H9 (cell line): ENCODE measurements around the gene MAML1. TPM values are rescaled to one million over a fixed set of nuclear protein-coding genes. Genes with fewer than 3 reads are reported as not detected.
A peak's percentile ranks its signal among the peaks of the same experiment; 100 is the strongest.

Source experiments
- DNase-seq: peaks from one replicate; pipeline ENCODE4 v3.0.0-alpha.2; 2017
- H2AFZ ChIP-seq: one replicate; pipeline ENCODE4 v1.6.1; 2013; ENCODE audit warnings: mild to moderate bottlenecking, low read length, control low read depth, moderate library complexity
- H2AK5ac ChIP-seq: 2 replicates; pipeline ENCODE4 v1.6.1; 2013; ENCODE audit warnings: low read length, control low read depth, mixed read lengths; ENCODE audit not compliant: insufficient read length
- H2BK120ac ChIP-seq: one replicate; pipeline ENCODE4 v1.6.1; 2013; ENCODE audit warnings: low read depth, mild to moderate bottlenecking, low read length, control low read depth, inconsistent platforms; ENCODE audit not compliant: poor library complexity, severe bottlenecking
- H2BK12ac ChIP-seq: 2 replicates; pipeline ENCODE4 v1.6.1; 2013; ENCODE audit warnings: low read length, control low read depth, mixed read lengths, low read depth; ENCODE audit not compliant: insufficient read length
- H2BK15ac ChIP-seq: 2 replicates; pipeline ENCODE4 v1.6.1; 2013; ENCODE audit warnings: low read depth, low read length, control low read depth
- H2BK20ac ChIP-seq: one replicate; pipeline ENCODE4 v1.6.1; 2013; ENCODE audit warnings: low read depth, mild to moderate bottlenecking, low read length, control low read depth, inconsistent platforms; ENCODE audit not compliant: poor library complexity, severe bottlenecking
- H2BK5ac ChIP-seq: 2 replicates; pipeline ENCODE4 v1.6.1; 2013; ENCODE audit warnings: low read length, control low read depth, mixed read lengths; ENCODE audit not compliant: insufficient read length
- H3K14ac ChIP-seq: 2 replicates; pipeline ENCODE4 v1.6.1; 2013; ENCODE audit warnings: low read length, control low read depth; ENCODE audit not compliant: insufficient read depth
- H3K18ac ChIP-seq: 2 replicates; pipeline ENCODE4 v1.6.1; 2013; ENCODE audit warnings: low read depth, mild to moderate bottlenecking, mixed read lengths, low read length, control low read depth; ENCODE audit not compliant: insufficient read length
- H3K23ac ChIP-seq: 2 replicates; pipeline ENCODE4 v1.6.1; 2013; ENCODE audit warnings: low read length, control low read depth, mixed read lengths, low read depth; ENCODE audit not compliant: insufficient read length
- H3K23me2 ChIP-seq: 2 replicates; pipeline ENCODE4 v1.6.1; 2013; ENCODE audit warnings: low read depth, mild to moderate bottlenecking, mixed read lengths, low read length, control low read depth; ENCODE audit not compliant: insufficient read length, poor library complexity, severe bottlenecking
- H3K27ac ChIP-seq: 2 replicates; pipeline ENCODE4 v1.5.1; 2013; ENCODE audit warnings: low read length, control low read depth, mixed read lengths, low read depth; ENCODE audit not compliant: insufficient read length
- H3K27me3 ChIP-seq: 2 replicates; pipeline ENCODE4 v1.6.1; 2013; ENCODE audit warnings: low read length, control low read depth, inconsistent platforms; ENCODE audit not compliant: insufficient read depth
- H3K4ac ChIP-seq: 2 replicates; pipeline ENCODE4 v1.6.1; 2013; ENCODE audit warnings: low read depth, mild to moderate bottlenecking, control low read depth, inconsistent platforms, low read length, moderate library complexity
- H3K4me1 ChIP-seq: 2 replicates; pipeline ENCODE4 v1.6.1; 2013; ENCODE audit warnings: low read length, control low read depth, inconsistent platforms; ENCODE audit not compliant: insufficient read depth
- H3K4me2 ChIP-seq: 2 replicates; pipeline ENCODE4 v1.6.1; 2013; ENCODE audit warnings: low read length, control low read depth, mixed read lengths; ENCODE audit not compliant: insufficient read length, insufficient read depth
- H3K56ac ChIP-seq: 2 replicates; pipeline ENCODE4 v1.6.1; 2013; ENCODE audit warnings: low read depth, mild to moderate bottlenecking, mixed read lengths, low read length, control low read depth; ENCODE audit not compliant: insufficient read length
- H3K79me1 ChIP-seq: 2 replicates; pipeline ENCODE4 v1.6.1; 2013; ENCODE audit warnings: low read depth, mild to moderate bottlenecking, moderate library complexity, low read length, control low read depth, inconsistent platforms; ENCODE audit not compliant: insufficient read depth, poor library complexity, severe bottlenecking
- H3K79me2 ChIP-seq: 2 replicates; pipeline ENCODE4 v1.6.1; 2013; ENCODE audit warnings: low read length, control low read depth, inconsistent platforms; ENCODE audit not compliant: insufficient read depth
- H3K9ac ChIP-seq: 2 replicates; pipeline ENCODE4 v1.6.1; 2013; ENCODE audit warnings: low read length, control low read depth, mixed read lengths; ENCODE audit not compliant: insufficient read length; ENCODE audit errors: extremely low read depth
- H3K9me3 ChIP-seq: one replicate; pipeline ENCODE4 v1.6.1; 2013; ENCODE audit warnings: low read depth, low read length, inconsistent platforms; ENCODE audit not compliant: control insufficient read depth
- H3T11ph ChIP-seq: one replicate; pipeline ENCODE4 v1.6.1; 2013; ENCODE audit warnings: mild to moderate bottlenecking, low read length, control low read depth, inconsistent platforms
- H4K20me1 ChIP-seq: one replicate; pipeline ENCODE4 v1.6.1; 2013; ENCODE audit not compliant: control insufficient read depth, insufficient read length, insufficient read depth
- H4K5ac ChIP-seq: 2 replicates; pipeline ENCODE4 v1.6.1; 2013; ENCODE audit warnings: low read depth, mild to moderate bottlenecking, mixed read lengths, low read length, control low read depth; ENCODE audit not compliant: insufficient read length
- H4K8ac ChIP-seq: replicated peaks from 2 replicates; pipeline ENCODE4 v1.6.1; 2013; ENCODE audit warnings: low read length, control low read depth, mixed read lengths, low read depth; ENCODE audit not compliant: insufficient read length
- H4K91ac ChIP-seq: 2 replicates; pipeline ENCODE4 v1.6.1; 2013; ENCODE audit warnings: low read depth, mild to moderate bottlenecking, moderate library complexity, mixed read lengths, low read length, control low read depth; ENCODE audit not compliant: insufficient read length
- H3K27ac Mint-ChIP-seq, 3 experiments: 2 replicates in 2 of 3; 3 replicates in 1 of 3; pipeline ENCODE4 v1.8.0; 2020 to 2021; ENCODE audit warnings: mixed read lengths in 3 of 3, mild to moderate bottlenecking in 1 of 3, moderate library complexity in 1 of 3
- H3K27me3 Mint-ChIP-seq: 2 replicates; pipeline ENCODE4 v1.8.0; 2021; ENCODE audit warnings: low read depth, mild to moderate bottlenecking, moderate library complexity, mixed read lengths
- H3K36me3 Mint-ChIP-seq, 3 experiments: 2 replicates in 2 of 3; 3 replicates in 1 of 3; pipeline ENCODE4 v1.8.0; 2020 to 2021; ENCODE audit warnings: low read depth in 3 of 3, mixed read lengths in 3 of 3; ENCODE audit not compliant: insufficient read depth in 1 of 3
- H3K4me1 Mint-ChIP-seq, 2 experiments: 2 replicates each; pipeline ENCODE4 v1.8.0; 2020; ENCODE audit warnings: mixed read lengths in 2 of 2
- H3K4me3 Mint-ChIP-seq, 2 experiments: 2 replicates in 1 of 2; 3 replicates in 1 of 2; pipeline ENCODE4 v1.8.0; 2020 to 2021; ENCODE audit warnings: mild to moderate bottlenecking in 2 of 2, mixed read lengths in 2 of 2, moderate library complexity in 1 of 2
- H3K9me3 Mint-ChIP-seq, 2 experiments: 2 replicates in 1 of 2; 3 replicates in 1 of 2; pipeline ENCODE4 v1.8.0; 2020; ENCODE audit warnings: mild to moderate bottlenecking in 2 of 2, mixed read lengths in 2 of 2, moderate library complexity in 1 of 2
- WGBS: extraction: QIAGEN DNeasy Blood & Tissue Kit; methylation state at CpG from one replicate; pipeline ENCODE4 v1.1.7; 2013; ENCODE audit warnings: missing lambda C conversion rate, low lambda C conversion rate, mixed read lengths; ENCODE audit not compliant: insufficient read length; ENCODE audit errors: extremely low coverage; 5-methylcytosine and 5-hydroxymethylcytosine counted together
- total RNA-seq: library from RNA; stranded (reverse); gene quantifications from 2 replicates; pipeline ENCODE4 v1.2.1, GENCODE V29; 2021
- TF ChIP-seq, protein P1 (sequence below): fragments of 200-600 bp; sonication (generic); conservative IDR thresholded peaks from 3 replicates; pipeline ENCODE4 v1.8.0; 2021; ENCODE audit warnings: antibody characterized with exemption, mild to moderate bottlenecking

The MAML1 gene
- total RNA-seq, 1 experiment from 2014 or later, result 50.8 TPM

DNA sequence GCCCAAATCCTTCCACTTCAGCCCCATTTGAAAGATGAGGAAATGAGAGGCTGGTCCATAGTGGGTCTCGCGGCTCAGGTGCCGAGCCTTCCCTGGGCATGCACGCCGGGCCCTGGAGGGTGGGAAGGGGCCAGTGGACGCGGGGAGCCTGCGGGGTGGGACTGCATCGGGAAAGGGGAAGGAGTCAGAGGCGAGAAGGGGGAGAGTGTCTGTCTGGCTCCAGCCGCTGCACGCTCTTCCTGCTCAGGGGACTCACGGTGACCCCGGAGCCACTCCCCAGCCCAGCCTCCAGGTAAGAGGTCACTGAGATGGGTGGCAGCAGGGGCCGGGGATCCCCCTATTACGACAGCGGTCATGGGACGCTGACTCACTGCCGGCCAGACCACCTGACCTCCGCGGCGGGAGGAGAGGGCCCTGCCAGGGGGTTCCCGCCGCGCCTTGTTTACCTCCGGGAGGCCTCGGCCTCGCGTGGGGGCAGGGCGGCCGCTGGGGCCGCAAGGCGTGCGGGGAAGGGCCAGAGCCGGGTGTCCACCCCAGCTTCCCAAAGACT lies 86.2 kb downstream of the MAML1 start:
- peaks cover 6 to 23% (median 18%) of the 10 kb centered on the region in 3 experiments for H3K36me3 Mint-ChIP-seq
- no peaks in the 10 kb centered on the region; a peak in 2 of 5 replicates for H3K9me3 Mint-ChIP-seq
- H3K27me3 Mint-ChIP-seq, result peaks cover 13% of the 10 kb centered on the region
- Histone ChIP-seq H2BK20ac (no peak overlapping the region), H3K79me1 (peaks cover 10% of the 10 kb centered on the region), H2BK5ac (no peak overlapping the region), H3K23ac (no peak overlapping the region), H2AFZ (no peak overlapping the region), H4K5ac (no peak overlapping the region), H3K14ac (no peak overlapping the region; the same call in 1 of the 2 replicates), H3K4me1 (peaks cover 3% of the 10 kb centered on the region; the same call in 1 of the 2 replicates), H3K18ac (peak overlapping the region; percentile 53), H2BK12ac (no peak overlapping the region), H3K9ac (no peak overlapping the region), H3K9me3 (no peaks in the 10 kb centered on the region), H3K56ac (no peak overlapping the region), H4K20me1 (no peaks in the 10 kb centered on the region), H3K4me2 (peak overlapping the region; percentile 23), H4K8ac (no peak overlapping the region), H2BK120ac (no peak overlapping the region), H2AK5ac (no peak overlapping the region), H3K23me2 (peaks cover 16% of the 10 kb centered on the region), H4K91ac (no peak overlapping the region), H2BK15ac (no peak overlapping the region), H3T11ph (no peak overlapping the region), H3K4ac (no peak overlapping the region), H3K27ac (no peak overlapping the region), H3K27me3 (no peaks in the 10 kb centered on the region), H3K79me2 (peaks cover 9% of the 10 kb centered on the region; the same call in 1 of the 2 replicates)
- WGBS, result no CpG with 5 or more reads among the region's 35 CpGs
- peak overlapping the region in 1 of 3 experiments; percentile 73; a peak in 2 of 7 replicates for H3K27ac Mint-ChIP-seq
- DNase-seq, result peak; percentile 91
- H3K4me3 Mint-ChIP-seq, result peak overlapping the region; percentile 52 to 62
- peaks cover 37 to 38% of the 10 kb centered on the region in 2 experiments for H3K4me1 Mint-ChIP-seq
- TF ChIP-seq, protein P1, sequence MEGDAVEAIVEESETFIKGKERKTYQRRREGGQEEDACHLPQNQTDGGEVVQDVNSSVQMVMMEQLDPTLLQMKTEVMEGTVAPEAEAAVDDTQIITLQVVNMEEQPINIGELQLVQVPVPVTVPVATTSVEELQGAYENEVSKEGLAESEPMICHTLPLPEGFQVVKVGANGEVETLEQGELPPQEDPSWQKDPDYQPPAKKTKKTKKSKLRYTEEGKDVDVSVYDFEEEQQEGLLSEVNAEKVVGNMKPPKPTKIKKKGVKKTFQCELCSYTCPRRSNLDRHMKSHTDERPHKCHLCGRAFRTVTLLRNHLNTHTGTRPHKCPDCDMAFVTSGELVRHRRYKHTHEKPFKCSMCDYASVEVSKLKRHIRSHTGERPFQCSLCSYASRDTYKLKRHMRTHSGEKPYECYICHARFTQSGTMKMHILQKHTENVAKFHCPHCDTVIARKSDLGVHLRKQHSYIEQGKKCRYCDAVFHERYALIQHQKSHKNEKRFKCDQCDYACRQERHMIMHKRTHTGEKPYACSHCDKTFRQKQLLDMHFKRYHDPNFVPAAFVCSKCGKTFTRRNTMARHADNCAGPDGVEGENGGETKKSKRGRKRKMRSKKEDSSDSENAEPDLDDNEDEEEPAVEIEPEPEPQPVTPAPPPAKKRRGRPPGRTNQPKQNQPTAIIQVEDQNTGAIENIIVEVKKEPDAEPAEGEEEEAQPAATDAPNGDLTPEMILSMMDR, result no peak
